Measurements from ENCODE around the gene OSBPL5. TPM values are rescaled to one million over a fixed set of nuclear protein-coding genes. Genes with fewer than 3 reads are reported as not detected.

OSBPL5 gene
- total and polyA plus RNA-seq, 11 donors: 10.1 to 27.7 (median 16.4) TPM

DNA sequence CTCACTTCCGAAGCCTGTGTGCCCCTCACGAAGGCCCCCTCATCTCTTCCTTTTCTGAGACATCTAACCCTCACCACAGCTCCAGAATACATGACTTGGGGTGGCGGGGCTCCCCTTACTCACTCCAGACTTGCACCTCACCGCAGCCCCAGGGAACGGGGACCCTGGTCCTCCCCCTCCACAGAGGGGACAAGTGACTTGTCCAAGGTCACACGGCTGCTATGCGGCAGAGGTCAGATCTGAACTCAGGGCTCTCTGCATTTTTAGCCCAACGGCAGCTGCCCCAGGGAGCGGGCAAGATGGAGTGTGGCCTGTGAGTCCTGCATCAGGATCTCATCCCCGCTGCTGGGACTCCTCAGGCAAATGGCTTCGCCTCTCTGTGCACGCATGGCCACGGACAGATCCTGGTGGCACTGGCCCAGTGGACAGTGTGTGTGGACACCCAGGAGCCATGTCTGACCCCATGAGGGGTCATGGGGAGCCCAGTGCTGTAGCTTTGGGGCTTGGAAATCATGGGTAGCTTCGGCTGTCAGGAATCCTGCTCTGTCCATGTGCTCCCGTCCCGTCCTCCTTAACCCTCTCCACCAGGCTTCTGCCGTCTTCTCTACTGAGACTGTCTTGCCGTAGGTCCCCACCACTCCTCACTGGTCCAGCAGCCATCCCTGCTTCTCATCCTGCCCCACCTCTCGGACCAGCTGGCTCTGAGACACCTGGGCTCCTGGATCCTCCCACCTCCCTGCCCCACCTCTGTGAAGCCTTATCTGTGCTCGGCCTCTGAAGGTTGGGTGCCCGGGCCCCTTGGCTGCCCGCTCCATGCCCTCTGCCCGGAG, 59.9 kb downstream of the OSBPL5 start:
- no peak for TF ChIP-seq POLR2A (IDR thresholded peaks at IDR 0.05)
- no peaks in the 10 kb centered on the region for H3K27me3 ChIP-seq
- ATAC-seq (no peak), DNase-seq (peak in 2 of 5 donors; percentile 23 to 53)
- no peak overlapping the region for H3K27ac ChIP-seq
- intact Hi-C loops (cut with DNase I): loop anchor here in 1 of 10 donors (5.0 kb wide), 1 partner anchor 112 kb away; the partner anchor contains the start of gene MRGPRG
- no peaks in the 10 kb centered on the region for H3K9me3 ChIP-seq
- 96% methylated on average over 22 to 23 of the region's 23 CpGs for WGBS, 4 donors
- H3K4me3 ChIP-seq: no peak overlapping the region
- H3K4me1 ChIP-seq: peaks cover 0 to 6% (median 0%) of the 10 kb centered on the region in 12 donors
- peaks cover 0 to 68% (median 28%) of the 10 kb centered on the region in 9 donors for H3K36me3 ChIP-seq

DNA sequence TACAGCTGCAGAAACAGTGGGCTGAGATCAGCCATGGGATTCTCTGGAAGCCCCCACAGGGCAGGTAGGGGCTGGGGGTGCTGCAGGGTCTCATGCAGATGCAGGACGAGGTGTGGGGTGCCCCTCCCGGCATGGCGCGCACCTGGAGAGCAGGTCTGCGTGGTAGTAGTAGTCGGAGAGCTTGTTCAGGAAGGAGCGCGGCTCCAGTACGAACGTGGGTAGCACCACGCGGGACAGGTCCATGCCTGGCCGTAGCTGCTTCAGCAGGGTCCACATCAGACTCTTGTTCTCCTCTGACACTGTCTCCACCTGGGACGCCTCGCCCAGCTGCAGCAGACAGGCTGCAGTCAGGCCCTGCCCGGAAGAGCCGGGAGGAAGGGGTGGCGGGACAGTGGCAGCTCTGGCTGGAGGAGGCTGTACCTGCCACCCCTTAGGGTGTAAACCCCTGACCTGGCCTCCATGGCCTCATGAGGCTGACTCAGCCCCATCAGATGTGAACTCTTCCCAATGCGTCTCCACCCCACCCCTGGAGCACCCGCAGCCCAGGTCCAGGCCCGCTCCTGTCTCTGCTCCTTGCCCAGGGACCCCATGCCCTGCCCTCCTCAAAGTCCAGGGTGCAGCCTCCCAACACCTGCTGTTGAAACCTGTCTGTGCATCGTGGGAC, 60.9 kb downstream of the OSBPL5 start:
- 93 to 97% (median 94%) methylated on average over 15 to 22 of the region's 22 CpGs for WGBS, 4 donors
- intact Hi-C loops (cut with DNase I): no loop called here
- H3K27ac ChIP-seq: no peak overlapping the region
- TF ChIP-seq POLR2A (IDR thresholded peaks at IDR 0.05): no peak
- TF ChIP-seq, protein P1, sequence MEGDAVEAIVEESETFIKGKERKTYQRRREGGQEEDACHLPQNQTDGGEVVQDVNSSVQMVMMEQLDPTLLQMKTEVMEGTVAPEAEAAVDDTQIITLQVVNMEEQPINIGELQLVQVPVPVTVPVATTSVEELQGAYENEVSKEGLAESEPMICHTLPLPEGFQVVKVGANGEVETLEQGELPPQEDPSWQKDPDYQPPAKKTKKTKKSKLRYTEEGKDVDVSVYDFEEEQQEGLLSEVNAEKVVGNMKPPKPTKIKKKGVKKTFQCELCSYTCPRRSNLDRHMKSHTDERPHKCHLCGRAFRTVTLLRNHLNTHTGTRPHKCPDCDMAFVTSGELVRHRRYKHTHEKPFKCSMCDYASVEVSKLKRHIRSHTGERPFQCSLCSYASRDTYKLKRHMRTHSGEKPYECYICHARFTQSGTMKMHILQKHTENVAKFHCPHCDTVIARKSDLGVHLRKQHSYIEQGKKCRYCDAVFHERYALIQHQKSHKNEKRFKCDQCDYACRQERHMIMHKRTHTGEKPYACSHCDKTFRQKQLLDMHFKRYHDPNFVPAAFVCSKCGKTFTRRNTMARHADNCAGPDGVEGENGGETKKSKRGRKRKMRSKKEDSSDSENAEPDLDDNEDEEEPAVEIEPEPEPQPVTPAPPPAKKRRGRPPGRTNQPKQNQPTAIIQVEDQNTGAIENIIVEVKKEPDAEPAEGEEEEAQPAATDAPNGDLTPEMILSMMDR (IDR thresholded peaks at IDR 0.05): no peak
- no peak overlapping the region for H3K4me3 ChIP-seq
- peaks cover 0 to 68% (median 36%) of the 10 kb centered on the region in 9 donors for H3K36me3 ChIP-seq
- no peaks in the 10 kb centered on the region for H3K27me3 ChIP-seq
- no peaks in the 10 kb centered on the region for H3K9me3 ChIP-seq
- DNase-seq: peak in 1 of 5 donors; percentile 27
- ATAC-seq: peak in 1 of 4 donors; percentile 4
- H3K4me1 ChIP-seq: peaks cover 0 to 16% (median 0%) of the 10 kb centered on the region in 12 donors

- intact Hi-C loops (cut with DNase I): no loop called here
- no peaks in the 10 kb centered on the region for H3K27me3 ChIP-seq
- TF ChIP-seq POLR2A (IDR thresholded peaks at IDR 0.05): no peak
- TF ChIP-seq, protein P1 (IDR thresholded peaks at IDR 0.05): no peak
- H3K36me3 ChIP-seq: peaks cover 0 to 69% (median 40%) of the 10 kb centered on the region in 9 donors
- H3K4me1 ChIP-seq: peaks cover 0 to 19% (median 0%) of the 10 kb centered on the region in 12 donors
- WGBS, 4 donors: 83 to 93% (median 88%) methylated on average over 6 to 11 of the region's 11 CpGs
- H3K9me3 ChIP-seq: no peaks in the 10 kb centered on the region
- no peak overlapping the region for H3K27ac ChIP-seq
- peak in 2 of 5 donors; percentile 18 to 59 for DNase-seq
- no peak overlapping the region for H3K4me3 ChIP-seq
- ATAC-seq: no peak
Observed at GRCh38 chr11:3103076-3103475, 62.0 kb downstream of the OSBPL5 start.

DNA sequence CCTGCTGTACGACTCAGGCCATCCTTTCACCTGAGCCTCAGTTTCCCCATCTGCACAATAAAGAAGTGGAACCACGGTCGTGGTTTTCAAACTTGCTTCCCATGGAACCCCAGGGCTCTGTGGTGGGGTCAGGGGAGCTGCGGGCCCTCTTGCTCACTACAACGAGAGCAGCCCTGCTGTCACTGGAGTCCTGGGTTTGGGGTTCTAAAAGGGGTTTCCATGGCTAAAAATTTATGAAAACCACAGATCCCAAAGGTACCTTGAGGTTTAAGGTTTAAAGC, 62.5 kb downstream of the OSBPL5 start:
- Histone ChIP-seq H3K27ac (no peak overlapping the region), H3K9me3 (no peaks in the 10 kb centered on the region), H3K4me1 (peaks cover 0 to 19% (median 0%) of the 10 kb centered on the region in 12 donors), H3K27me3 (no peaks in the 10 kb centered on the region), H3K4me3 (no peak overlapping the region), H3K36me3 (peaks cover 0 to 70% (median 45%) of the 10 kb centered on the region in 9 donors)
- intact Hi-C loops (cut with DNase I): no loop called here
- no peak for TF ChIP-seq POLR2A (IDR thresholded peaks at IDR 0.05)
- TF ChIP-seq, protein P1 (IDR thresholded peaks at IDR 0.05): no peak
- peak in 1 of 5 donors; percentile 18 for DNase-seq
- 94 to 100% (median 94%) methylated on average over 3 to 5 of the region's 5 CpGs for WGBS, 4 donors
- ATAC-seq: no peak

All from heart left ventricle (tissue), 16 donors.